ENCODE data around the gene IL18BP. TPM values are rescaled to one million over a fixed set of nuclear protein-coding genes. Genes with fewer than 3 reads are reported as not detected.

Gene IL18BP
- polyA plus RNA-seq, 1 donor (not counting 4 experiments of a cell fraction or from before 2014, with no cell fraction given): 2.9 TPM

DNA sequence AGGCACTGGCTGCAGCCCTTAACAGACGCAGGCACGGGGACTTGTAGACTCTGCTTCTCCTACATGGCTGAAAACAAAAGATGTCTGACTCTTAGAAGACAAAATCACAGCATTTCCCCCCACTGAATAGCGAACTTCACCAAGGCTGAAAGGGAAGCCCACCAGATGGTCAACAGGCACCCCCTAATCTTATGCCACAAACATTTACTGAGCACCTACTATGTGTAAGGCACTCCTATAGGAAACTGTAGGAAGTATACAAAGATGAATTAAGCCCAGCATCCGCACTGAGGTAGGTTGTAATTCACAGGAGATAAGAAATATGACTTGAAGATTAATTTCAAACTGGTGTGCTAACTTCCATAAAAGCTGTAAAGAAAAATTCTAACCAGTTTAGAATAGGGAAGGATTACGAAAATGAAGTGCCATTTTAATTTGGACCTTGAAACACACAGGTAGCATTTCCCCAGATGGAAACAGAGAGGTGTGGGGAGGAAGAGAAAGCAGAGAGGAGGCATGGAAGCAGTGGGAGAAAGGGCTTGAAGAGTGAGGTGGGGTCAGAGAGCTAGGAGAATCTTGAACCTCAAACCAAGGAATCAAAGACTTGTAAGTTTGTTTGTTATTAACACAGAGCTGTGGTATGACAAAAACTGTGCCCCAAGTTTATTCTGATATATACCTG is 43.5 kb downstream of the IL18BP start:
- H3K4me2 ChIP-seq (ENCODE audit: control insufficient read depth, extremely low read depth, insufficient read depth, low read depth, low read length): peak overlapping the region; percentile 99
- H3K27ac ChIP-seq (ENCODE audit: control insufficient read depth, insufficient read depth, low read length): peak overlapping the region; percentile 96
- no peak for DNase-seq (ENCODE audit: low read depth, low spot score)
- H2AFZ ChIP-seq (ENCODE audit: control insufficient read depth, low read length): peak overlapping the region; percentile 92
- H3K9ac ChIP-seq (ENCODE audit: control insufficient read depth, extremely low read depth, insufficient read depth, low read length): peak overlapping the region; percentile 92
- H3K9me3 ChIP-seq (ENCODE audit: control insufficient read depth, low read depth, low read length): no peaks in the 10 kb centered on the region
- TF ChIP-seq, protein P1, sequence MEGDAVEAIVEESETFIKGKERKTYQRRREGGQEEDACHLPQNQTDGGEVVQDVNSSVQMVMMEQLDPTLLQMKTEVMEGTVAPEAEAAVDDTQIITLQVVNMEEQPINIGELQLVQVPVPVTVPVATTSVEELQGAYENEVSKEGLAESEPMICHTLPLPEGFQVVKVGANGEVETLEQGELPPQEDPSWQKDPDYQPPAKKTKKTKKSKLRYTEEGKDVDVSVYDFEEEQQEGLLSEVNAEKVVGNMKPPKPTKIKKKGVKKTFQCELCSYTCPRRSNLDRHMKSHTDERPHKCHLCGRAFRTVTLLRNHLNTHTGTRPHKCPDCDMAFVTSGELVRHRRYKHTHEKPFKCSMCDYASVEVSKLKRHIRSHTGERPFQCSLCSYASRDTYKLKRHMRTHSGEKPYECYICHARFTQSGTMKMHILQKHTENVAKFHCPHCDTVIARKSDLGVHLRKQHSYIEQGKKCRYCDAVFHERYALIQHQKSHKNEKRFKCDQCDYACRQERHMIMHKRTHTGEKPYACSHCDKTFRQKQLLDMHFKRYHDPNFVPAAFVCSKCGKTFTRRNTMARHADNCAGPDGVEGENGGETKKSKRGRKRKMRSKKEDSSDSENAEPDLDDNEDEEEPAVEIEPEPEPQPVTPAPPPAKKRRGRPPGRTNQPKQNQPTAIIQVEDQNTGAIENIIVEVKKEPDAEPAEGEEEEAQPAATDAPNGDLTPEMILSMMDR (optimal IDR thresholded peaks at IDR 0.05 in 1 of 3, IDR thresholded peaks at IDR 0.05 in 1 of 3, conservative IDR thresholded peaks at IDR 0.05 in 1 of 3; ENCODE audit: extremely low read depth in 1 of 3, insufficient read depth in 2 of 3, low read length in 3 of 3): no peak
- no peak for TF ChIP-seq EZH2 (IDR thresholded peaks at IDR 0.05; ENCODE audit: low read length)
- dilution Hi-C loops (cut with MboI; ENCODE audit: extremely low pct_ligation_motif_present, low sequenced_read_pairs): no loop called here
- no peaks in the 10 kb centered on the region for H3K27me3 ChIP-seq (ENCODE audit: control insufficient read depth, extremely low read depth, insufficient read depth, low read length)
- peaks cover 0 to 2% of the 10 kb centered on the region in 2 experiments for H3K36me3 ChIP-seq (ENCODE audit: control insufficient read depth in 2 of 2, extremely low read depth in 1 of 2, insufficient read depth in 2 of 2, low read length in 2 of 2)
- H4K20me1 ChIP-seq (ENCODE audit: control insufficient read depth, extremely low read depth, insufficient read depth, low read length): no peaks in the 10 kb centered on the region
- H3K79me2 ChIP-seq (ENCODE audit: control insufficient read depth, insufficient read depth, low read length): peaks cover 66% of the 10 kb centered on the region
- H3K4me3 ChIP-seq (ENCODE audit: control insufficient read depth in 2 of 3, extremely low read depth in 1 of 3, insufficient read depth in 2 of 3, low read depth in 1 of 3, low read length in 3 of 3): peak overlapping the region; percentile 48 to 89 (median 87)
- peaks cover 53% of the 10 kb centered on the region for H3K4me1 ChIP-seq (ENCODE audit: control insufficient read depth, extremely low read depth, insufficient read depth, low read length)
- H3K9me1 ChIP-seq (ENCODE audit: control insufficient read depth, extremely low read depth, insufficient read depth, low read length): no peaks in the 10 kb centered on the region
- no peak for FAIRE-seq

DNA sequence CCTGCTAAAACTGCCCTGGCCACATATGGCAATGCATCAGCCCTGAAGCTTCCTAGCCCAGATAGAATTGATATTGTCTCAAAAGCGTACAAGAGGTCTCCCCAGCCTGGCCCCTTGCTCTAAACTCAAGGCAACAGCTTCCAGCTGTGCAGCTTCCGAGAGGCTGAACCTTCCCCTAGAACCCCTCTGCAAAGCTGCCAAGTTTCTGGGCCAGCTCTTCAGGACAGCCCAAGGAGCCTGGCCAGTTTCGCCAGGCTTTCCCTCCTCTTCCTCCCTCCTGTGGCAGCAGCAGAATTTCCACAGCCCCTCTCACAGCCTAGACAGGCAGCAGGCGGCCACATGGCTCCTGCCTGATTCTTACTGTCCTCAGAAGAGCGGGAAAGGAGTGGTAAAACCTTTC is 47.1 kb downstream of the IL18BP start:
- Histone ChIP-seq H3K36me3 (ENCODE audit: control insufficient read depth in 2 of 2, extremely low read depth in 1 of 2, insufficient read depth in 2 of 2, low read length in 2 of 2) (peaks cover 2 to 3% of the 10 kb centered on the region in 2 experiments), H3K4me3 (ENCODE audit: control insufficient read depth in 2 of 3, extremely low read depth in 1 of 3, insufficient read depth in 2 of 3, low read depth in 1 of 3, low read length in 3 of 3) (no peak overlapping the region), H3K27ac (ENCODE audit: control insufficient read depth, insufficient read depth, low read length) (no peak overlapping the region), H3K4me1 (ENCODE audit: control insufficient read depth, extremely low read depth, insufficient read depth, low read length) (peaks cover 20% of the 10 kb centered on the region), H3K9me3 (ENCODE audit: control insufficient read depth, low read depth, low read length) (no peaks in the 10 kb centered on the region), H3K27me3 (ENCODE audit: control insufficient read depth, extremely low read depth, insufficient read depth, low read length) (no peaks in the 10 kb centered on the region), H3K4me2 (ENCODE audit: control insufficient read depth, extremely low read depth, insufficient read depth, low read depth, low read length) (no peak overlapping the region), H3K79me2 (ENCODE audit: control insufficient read depth, insufficient read depth, low read length) (peaks cover 40% of the 10 kb centered on the region), H2AFZ (ENCODE audit: control insufficient read depth, low read length) (no peak overlapping the region), H3K9me1 (ENCODE audit: control insufficient read depth, extremely low read depth, insufficient read depth, low read length) (no peaks in the 10 kb centered on the region), H4K20me1 (ENCODE audit: control insufficient read depth, extremely low read depth, insufficient read depth, low read length) (no peaks in the 10 kb centered on the region), H3K9ac (ENCODE audit: control insufficient read depth, extremely low read depth, insufficient read depth, low read length) (no peak overlapping the region)
- FAIRE-seq (no peak), DNase-seq (ENCODE audit: low read depth, low spot score) (no peak)
- no peak for TF ChIP-seq EZH2 (IDR thresholded peaks at IDR 0.05; ENCODE audit: low read length)
- TF ChIP-seq, protein P1 (optimal IDR thresholded peaks at IDR 0.05 in 1 of 3, IDR thresholded peaks at IDR 0.05 in 1 of 3, conservative IDR thresholded peaks at IDR 0.05 in 1 of 3; ENCODE audit: extremely low read depth in 1 of 3, insufficient read depth in 2 of 3, low read length in 3 of 3): no peak
- dilution Hi-C loops (cut with MboI; ENCODE audit: extremely low pct_ligation_motif_present, low sequenced_read_pairs): no loop called here

All from keratinocyte (primary cell).